Lower leg skin (tissue), 4 donors: ENCODE data around the gene REEP6. TPM values are rescaled to one million over a fixed set of nuclear protein-coding genes. Genes with fewer than 3 reads are reported as not detected.
A peak's percentile ranks its signal among the peaks of the same experiment; 100 is the strongest.

ENCODE experiments used
- DNase-seq, 2 donors: peaks; one replicate each; pipeline ENCODE4 v3.0.0-alpha.2; 2019; ENCODE audit warnings: low spot score in 2 of 2
- H3K4me3 ChIP-seq: fragments of 200-600 bp; sonication (generic); 2 replicates; pipeline ENCODE4 v1.5.1; 2017; ENCODE audit warnings: mild to moderate bottlenecking, low read depth; ENCODE audit not compliant: poor library complexity, severe bottlenecking
- POLR2A ChIP-seq, 2 donors: fragments of 450-650 bp; IDR thresholded peaks; one replicate each; pipeline ENCODE4 v1.6.1; 2016 to 2017; ENCODE audit warnings: antibody characterized with exemption in 2 of 2, mild to moderate bottlenecking in 1 of 2, moderate library complexity in 1 of 2
- WGBS, 2 donors: methylation state at CpG; one replicate each; pipeline ENCODE4 v1.1.5; 2018; 5-methylcytosine and 5-hydroxymethylcytosine counted together
- intact Hi-C: fragments of 100-400 bp; cut with DNase I; formaldehyde crosslinking; loops from one replicate; pipeline ENCODE4 v1.15.0; 2023; ENCODE audit warnings: low total_unique reads
- total RNA-seq, 4 donors: library from RNA; depleted of rRNA; stranded (reverse); fragments of >200 nt; gene quantifications; one replicate each; pipeline ENCODE4 v1.1.0, GENCODE V29; 2016
- TF ChIP-seq, protein P1 (sequence below), 3 donors: fragments of 450-650 bp; IDR thresholded peaks; one replicate each; pipeline ENCODE4 v1.5.1; 2016; ENCODE audit warnings: antibody characterized with exemption in 3 of 3, mild to moderate bottlenecking in 3 of 3, moderate library complexity in 2 of 3

The REEP6 gene
- total RNA-seq, 4 donors from 2014 or later = 6.3 to 8.8 (median 6.6) TPM

DNA sequence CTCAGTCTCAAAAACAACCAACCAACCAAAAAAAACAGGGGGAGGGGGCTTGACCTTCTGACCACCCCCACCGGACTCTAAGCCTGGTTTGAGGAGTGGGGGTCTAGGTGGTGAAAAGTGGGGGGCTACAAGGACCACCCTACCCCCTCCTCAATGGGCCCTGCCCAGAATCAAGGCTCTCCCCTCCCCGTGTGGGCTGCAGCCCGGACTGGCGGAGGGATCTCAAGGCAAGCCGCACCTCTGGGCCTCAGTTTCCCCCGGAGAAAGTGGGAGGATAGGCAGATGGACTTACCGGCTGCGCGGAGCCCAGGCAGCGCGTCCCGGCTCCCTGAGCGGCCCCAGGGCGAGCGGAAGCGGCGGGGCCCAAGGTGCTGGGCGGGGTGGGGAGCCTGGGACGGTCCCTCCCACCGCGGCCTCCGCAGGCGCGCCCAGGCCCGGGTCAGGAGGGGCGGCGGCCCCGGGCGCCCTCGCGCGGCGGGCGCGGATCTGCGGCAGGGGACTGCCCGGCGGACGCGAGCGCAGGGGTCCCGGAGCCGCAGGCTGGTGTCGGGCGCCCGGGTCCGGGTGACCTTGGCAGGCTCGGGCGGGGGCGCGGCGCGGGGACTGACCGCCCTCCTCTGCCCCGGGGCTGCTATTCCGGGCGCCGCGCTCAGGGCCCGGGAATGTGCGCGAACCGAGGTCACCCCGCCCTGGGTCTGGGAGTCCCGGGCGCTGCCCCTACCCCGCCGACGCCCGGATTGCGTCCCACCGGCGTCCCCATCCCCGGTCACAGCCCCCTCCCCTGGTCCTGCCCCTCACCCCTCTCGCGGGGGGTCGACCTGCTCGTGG is 21.9 kb downstream of the REEP6 start, which contains the start of gene ADAMTSL5:
ADAMTSL5 (minus strand) TSS at position 349 of the 828 bp plus-strand sequence. CDS start 2,076 bp downstream, outside the sequence.
- DNase-seq = no peak

DNA sequence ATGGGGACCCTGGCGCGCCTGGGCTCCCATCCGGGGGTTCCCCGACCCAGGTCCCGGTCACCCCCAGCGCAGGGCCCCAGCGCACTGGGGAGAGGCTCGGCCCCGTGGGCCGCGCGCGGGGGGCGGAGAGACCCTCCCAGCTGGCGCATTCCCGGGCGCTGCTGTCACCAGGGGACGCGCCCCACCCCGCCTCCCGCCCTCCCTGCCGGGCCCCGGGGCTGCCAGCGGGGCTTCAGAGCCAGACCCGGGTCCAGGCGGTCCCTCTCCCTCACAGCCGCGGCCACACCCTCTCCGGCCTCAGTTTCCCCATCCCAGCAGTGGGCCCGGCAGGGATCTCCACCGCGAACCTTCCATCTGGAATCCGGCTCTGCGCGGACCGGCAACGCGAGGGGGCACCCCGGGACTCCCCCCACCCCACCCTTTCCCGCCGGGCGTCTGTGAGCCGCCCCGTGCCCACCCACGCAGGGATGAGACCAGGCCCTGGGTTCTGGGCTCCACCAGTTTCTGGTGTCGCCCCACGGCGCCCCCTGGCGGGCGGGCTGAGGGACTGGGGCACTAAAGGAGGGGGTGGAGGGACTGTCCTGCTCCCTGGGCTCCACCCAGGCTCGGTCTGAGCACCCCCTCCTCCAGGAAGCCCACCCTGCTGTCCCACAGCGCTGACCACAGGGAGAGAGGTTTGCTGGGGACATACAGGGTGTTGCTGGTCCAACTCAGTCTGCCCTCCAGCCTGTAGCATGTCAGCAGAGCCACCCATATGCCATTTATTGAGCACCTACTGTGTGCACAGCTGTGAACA is 22.7 kb downstream of the REEP6 start:
- H3K4me3 ChIP-seq = peak overlapping the region; percentile 19
- TF ChIP-seq, protein P1, sequence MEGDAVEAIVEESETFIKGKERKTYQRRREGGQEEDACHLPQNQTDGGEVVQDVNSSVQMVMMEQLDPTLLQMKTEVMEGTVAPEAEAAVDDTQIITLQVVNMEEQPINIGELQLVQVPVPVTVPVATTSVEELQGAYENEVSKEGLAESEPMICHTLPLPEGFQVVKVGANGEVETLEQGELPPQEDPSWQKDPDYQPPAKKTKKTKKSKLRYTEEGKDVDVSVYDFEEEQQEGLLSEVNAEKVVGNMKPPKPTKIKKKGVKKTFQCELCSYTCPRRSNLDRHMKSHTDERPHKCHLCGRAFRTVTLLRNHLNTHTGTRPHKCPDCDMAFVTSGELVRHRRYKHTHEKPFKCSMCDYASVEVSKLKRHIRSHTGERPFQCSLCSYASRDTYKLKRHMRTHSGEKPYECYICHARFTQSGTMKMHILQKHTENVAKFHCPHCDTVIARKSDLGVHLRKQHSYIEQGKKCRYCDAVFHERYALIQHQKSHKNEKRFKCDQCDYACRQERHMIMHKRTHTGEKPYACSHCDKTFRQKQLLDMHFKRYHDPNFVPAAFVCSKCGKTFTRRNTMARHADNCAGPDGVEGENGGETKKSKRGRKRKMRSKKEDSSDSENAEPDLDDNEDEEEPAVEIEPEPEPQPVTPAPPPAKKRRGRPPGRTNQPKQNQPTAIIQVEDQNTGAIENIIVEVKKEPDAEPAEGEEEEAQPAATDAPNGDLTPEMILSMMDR (IDR thresholded peaks at IDR 0.05) = no peak
- no peak for TF ChIP-seq POLR2A (IDR thresholded peaks at IDR 0.05)
- 3 to 8% methylated on average over 21 to 22 of the region's 52 CpGs for WGBS, 2 donors
- DNase-seq = no peak
- intact Hi-C loops = no loop called here

More for the DNA sequence above, 21.9 kb downstream of the REEP6 start, which contains the start of gene ADAMTSL5:
- WGBS, 2 donors = 3 to 5% methylated on average over 16 to 46 of the region's 78 CpGs
- no peak for TF ChIP-seq POLR2A (IDR thresholded peaks at IDR 0.05)
- TF ChIP-seq, protein P1 (IDR thresholded peaks at IDR 0.05) = no peak
- peak within 1 kb of the TSS; percentile 19 for H3K4me3 ChIP-seq
- intact Hi-C loops = no loop called here

DNA sequence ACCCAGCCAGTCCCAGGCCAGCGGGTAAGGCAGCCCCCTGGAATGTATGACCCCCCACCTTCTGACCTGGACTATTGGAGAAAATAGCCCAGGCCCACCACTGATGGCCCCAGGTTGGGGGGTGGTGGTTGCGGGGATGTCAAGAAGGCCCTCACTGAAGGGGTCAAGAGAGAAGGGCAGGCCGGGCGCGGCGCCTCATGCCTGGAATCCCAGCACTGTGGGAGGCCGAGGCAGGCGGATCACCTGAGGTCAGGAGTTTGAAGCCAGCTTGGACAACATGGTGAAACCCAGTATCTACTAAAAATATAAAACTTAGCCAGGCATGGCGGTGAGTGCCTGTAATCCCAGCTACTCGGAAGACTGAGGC is 23.3 kb downstream of the REEP6 start:
- no peak for DNase-seq
- no peak overlapping the region for H3K4me3 ChIP-seq
- WGBS, 2 donors = 72 to 81% methylated on average over 10 of the region's 10 CpGs
- intact Hi-C loops = no loop called here
- TF ChIP-seq, protein P1 (IDR thresholded peaks at IDR 0.05) = no peak
- no peak for TF ChIP-seq POLR2A (IDR thresholded peaks at IDR 0.05)

DNA sequence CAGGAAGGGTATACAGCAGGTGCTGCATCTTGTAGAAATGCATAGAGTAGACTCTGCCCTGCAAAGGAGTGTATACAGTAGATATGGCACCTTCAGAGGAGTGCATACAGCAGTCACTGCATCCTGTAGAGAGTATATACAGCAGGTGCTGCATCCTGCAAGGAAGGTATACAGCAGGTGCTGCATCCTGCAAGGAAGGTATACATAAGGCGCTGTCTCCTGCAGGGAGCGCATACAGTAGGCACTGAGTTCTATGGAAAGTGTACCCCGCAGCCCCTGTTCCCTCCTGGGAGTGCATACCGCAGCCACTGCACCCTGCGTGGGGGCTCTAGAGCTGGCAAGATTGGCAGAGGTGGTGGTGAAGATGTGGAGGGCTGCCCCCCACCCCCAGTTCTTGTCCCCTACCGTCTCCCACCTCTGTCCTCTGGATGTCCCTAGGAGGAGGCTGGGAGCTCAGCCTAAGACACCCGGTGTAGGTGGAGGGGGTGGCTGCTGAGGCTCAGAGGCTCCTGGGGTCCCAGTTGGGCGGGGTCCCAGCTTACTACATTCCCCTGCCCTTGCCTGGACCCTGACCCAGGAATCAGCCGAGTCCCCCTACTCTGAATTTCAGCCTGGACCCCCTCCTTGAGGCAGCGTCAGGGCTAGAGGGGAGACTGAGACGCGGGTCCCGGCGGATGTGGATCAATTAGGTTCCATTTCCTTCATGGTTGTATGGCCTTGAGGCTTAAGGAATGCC is 24.2 kb downstream of the REEP6 start:
- WGBS, 2 donors = 70 to 76% methylated on average over 13 to 14 of the region's 14 CpGs
- intact Hi-C loops = no loop called here
- no peak for DNase-seq
- H3K4me3 ChIP-seq = no peak overlapping the region
- no peak for TF ChIP-seq POLR2A (IDR thresholded peaks at IDR 0.05)
- TF ChIP-seq, protein P1 (IDR thresholded peaks at IDR 0.05) = no peak

DNA sequence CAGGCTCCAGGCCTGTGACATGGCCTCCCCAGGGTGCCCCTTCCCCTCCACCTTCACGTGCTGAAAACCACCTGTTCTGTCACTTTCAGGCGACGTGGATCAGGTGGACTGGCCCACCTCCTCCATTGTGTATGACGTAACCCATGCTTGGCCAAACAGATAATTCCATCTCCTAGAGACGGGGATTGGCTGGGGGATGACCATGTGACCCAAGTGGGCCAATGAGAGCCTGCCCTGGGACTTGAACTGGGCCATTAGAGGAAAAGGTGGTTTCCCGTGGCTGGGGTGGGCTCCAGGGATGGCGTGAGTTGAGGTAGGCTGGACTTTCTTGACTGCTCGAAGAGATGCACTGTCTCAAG is 25.4 kb downstream of the REEP6 start:
- intact Hi-C loops = no loop called here
- WGBS, 2 donors = 74 to 87% methylated on average over 8 of the region's 8 CpGs
- no peak overlapping the region for H3K4me3 ChIP-seq
- TF ChIP-seq POLR2A (IDR thresholded peaks at IDR 0.05) = no peak
- TF ChIP-seq, protein P1 (IDR thresholded peaks at IDR 0.05) = no peak
- DNase-seq = no peak
